ENCODE results near the gene CALML5. TPM values are rescaled to one million over a fixed set of nuclear protein-coding genes. Genes with fewer than 3 reads are reported as not detected.
A peak's percentile ranks its signal among the peaks of the same experiment; 100 is the strongest.

CALML5 gene
- total RNA-seq, 1 donor from 2014 or later: 16.6 TPM

GRCh38 chr10:5533098-5533731 lies 33.8 kb upstream of the CALML5 start:
- ATAC-seq: no peak

- no peak for ATAC-seq
Observed at GRCh38 chr10:5532618-5533097, 33.3 kb upstream of the CALML5 start.

DNA sequence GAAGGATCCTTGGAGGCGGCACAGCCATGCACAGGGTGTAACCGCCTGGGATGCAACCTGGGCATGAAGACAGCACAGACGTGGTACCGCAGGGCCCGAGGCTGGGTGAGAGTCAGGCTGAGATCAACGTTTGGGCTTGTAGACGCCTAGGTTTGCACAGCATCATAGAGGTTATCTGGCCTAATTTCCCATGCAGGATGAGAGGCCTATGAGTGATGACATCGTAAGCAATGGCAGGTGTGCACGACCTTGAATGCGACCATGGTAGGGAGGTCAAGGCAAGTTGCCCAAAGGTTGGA lies 32.9 kb upstream of the CALML5 start:
- ATAC-seq: peak; percentile 76

DNA sequence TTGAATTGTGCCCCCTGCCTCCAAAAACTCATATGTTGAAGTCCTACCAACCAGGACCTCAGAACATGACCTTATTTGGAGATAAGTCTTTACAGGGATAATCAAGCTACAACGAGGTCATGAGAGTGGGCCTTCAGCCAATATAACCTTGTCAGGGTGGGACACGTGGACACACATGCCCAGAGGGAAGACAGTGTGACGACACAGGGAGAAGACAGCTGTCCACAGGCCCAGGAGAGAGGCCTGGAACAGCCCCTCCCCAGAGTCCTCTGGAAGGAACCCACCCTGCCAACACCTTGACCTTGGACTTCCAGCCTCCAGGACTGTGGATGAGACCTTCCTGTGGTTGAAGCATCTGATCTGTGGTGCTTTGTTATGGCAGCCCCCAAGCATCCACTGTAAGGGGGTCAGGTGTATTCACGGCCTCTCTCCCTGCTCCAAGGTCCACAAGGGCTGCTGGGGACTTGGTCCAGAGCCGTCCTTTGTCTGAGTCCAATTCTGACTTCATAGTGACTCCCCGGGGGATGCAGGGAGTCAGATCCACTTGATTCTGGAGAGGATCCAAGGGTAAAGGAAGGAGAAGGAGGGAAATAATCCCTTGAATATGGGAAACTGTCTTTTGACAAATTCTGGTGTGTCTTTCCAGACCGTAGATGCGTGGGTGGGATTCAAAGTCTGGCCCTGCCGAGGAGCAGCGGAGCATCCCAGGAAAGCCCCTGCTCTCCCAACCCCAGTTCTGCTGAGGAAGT lies 32.4 kb upstream of the CALML5 start:
- ATAC-seq: no peak

GRCh38 chr10:5530846-5531557 lies 31.6 kb upstream of the CALML5 start:
- no peak for ATAC-seq

DNA sequence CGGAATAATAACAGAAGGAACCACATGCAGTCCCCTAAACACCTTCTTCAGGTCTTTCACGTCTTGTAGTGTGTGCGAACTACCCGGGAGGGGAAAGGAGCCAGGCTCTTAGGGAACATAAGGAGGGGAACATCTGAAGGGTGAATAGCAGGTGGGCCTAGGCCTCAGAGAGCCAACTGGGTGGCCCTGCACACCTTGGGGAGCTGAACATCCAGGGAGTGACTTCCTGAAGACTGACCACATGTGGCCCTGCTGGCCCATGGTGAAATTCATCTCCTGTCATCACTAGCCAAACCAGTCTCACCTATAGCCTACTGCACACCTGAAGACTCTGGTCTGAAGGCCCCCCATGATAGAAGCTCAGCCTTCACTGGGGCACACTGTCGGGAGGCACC lies 31.0 kb upstream of the CALML5 start:
- ATAC-seq: peak; percentile 5

DNA sequence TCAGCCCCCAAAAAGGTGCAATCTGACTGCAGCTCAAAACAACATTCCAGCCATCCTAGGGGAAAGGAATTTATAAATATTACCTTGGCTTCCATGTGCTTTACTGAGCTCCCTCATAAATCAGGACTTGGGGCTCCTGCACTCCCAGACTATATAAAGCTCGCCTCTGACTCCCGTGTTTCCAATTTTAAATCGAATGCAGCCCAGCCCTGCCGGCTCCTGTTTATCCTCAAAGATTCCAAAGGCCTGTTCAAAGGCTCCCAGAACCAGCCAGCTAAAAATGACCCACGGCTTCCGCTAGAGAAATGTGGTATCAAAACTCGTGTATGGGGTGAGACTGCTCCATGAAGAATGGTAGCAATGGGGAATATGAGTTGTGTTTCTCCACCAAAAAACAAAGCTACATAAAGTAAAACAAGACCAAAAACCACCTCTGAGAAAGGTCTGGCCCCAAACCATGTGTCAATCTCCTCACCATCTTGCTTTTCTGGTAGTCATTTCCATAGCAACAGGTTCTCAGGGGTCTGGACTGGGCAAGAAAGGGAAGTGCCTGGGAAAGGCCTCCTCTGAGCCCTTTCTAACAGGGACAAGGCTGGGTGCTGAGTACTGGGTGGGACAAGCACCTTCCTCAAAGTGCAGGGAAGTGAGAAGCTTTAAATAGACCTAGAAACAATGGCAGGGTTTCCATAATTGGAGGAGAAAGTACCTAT lies 30.5 kb upstream of the CALML5 start:
- no peak for ATAC-seq

- ATAC-seq: no peak
Observed at GRCh38 chr10:5528989-5529701, 29.8 kb upstream of the CALML5 start.

DNA sequence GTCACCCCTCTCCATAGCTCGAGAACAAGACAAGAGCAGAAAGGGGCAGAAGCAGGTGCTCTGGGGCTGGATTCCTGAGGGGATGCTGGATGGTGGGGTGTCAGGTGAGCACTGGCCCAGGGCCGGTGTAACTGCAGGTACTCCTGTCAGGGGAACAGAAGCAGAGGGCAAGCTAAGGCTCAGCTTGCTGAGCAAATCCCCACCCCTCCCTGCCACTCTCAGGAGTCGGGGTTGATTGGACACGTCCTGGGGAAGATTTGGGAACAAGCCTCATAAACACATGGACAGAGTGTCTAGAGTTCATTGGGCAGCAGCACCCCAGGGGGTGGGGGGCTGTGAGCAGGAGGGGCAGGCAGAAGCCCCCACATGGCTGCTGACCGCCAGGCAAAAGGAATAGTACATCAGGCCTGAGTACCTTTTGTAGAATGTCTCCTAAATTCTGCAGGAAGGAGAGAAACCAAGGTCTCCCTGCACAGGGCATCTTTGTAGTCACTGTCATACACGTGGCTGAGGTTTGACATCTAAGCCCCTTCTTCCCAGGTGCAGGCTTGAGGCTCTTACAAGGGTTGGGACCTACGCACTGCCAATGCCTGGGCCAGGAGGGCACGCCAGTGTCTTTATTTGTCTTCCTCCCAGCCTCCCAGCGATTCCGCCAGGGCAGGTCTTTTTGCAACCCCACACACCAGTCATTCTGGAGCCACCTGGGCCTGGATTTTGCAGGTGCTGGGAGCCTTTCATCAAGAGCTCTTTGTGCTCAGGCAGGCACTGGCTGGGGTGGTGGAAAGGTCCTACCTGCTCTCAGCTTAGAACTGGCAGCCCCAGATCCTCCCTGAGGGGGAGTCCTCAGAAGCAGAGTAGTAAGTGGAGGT lies 28.2 kb upstream of the CALML5 start:
- peak; percentile 18 for ATAC-seq

DNA sequence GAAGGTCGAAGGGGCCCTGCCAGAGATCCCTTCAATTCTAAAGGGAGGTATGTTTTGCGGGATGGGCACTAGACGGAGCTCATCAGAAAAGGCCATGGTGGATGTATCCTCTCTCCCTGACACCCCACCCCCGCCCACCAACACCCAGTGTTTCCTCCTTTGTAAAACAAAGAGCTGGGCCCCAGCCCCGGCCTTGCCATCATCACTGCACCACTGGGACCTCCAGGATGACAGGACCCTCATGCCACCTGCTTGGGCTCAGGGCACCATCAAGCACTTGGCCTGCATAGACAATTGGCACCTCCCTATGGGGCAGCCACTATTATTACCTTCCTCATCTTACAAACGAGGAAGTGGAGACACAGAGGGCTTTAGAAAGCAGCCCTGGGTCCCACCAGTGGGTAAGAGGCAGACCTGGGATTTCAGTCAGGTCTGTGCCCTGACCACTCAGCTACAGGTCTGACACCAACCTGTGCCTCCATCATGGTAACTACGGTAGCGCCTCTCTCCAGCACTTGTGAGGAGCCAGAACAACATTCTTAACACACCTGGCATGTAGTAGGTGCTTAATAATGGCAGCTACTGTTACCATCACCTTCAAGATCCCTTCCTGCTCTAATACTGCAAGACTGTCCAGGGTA lies 27.4 kb upstream of the CALML5 start:
- no peak for ATAC-seq

DNA sequence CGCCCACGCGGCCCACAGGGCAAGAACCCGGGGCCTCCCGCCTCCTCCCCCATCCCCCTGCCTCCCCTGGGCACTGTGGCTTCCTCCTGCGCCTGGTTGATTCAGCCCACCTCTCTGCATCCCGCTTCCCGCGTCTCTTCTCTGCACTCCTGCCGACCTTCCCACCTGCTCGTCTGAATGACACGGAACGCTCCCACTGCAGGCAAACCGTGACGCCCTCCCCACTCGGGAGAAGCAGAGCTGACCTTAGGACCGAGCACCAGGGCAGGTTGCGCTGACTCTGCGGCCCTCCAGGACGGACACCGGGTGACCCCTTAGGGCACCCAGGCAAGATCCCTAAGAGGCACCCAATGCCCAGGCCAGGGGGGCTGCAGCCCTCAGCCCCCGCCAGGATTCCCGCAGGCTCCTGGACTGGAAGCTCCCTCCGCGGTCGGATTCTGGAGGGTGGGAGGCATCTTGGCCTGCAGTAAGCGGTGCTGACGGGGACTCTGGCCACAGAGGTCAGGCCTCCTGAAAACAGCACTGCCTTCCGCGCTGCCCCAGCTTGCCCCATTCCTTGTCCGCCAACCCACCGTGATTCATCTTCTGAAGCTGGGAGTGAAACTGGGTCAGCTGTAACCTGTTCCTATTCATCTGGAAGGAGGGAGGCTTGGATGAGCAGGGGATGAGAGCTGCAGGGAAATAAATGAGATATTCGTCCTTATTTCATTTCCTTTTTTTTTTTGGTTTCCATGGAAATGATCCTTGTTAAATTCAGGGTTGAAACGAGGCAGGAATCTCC lies 26.4 kb upstream of the CALML5 start:
- ATAC-seq: peak; percentile 46

DNA sequence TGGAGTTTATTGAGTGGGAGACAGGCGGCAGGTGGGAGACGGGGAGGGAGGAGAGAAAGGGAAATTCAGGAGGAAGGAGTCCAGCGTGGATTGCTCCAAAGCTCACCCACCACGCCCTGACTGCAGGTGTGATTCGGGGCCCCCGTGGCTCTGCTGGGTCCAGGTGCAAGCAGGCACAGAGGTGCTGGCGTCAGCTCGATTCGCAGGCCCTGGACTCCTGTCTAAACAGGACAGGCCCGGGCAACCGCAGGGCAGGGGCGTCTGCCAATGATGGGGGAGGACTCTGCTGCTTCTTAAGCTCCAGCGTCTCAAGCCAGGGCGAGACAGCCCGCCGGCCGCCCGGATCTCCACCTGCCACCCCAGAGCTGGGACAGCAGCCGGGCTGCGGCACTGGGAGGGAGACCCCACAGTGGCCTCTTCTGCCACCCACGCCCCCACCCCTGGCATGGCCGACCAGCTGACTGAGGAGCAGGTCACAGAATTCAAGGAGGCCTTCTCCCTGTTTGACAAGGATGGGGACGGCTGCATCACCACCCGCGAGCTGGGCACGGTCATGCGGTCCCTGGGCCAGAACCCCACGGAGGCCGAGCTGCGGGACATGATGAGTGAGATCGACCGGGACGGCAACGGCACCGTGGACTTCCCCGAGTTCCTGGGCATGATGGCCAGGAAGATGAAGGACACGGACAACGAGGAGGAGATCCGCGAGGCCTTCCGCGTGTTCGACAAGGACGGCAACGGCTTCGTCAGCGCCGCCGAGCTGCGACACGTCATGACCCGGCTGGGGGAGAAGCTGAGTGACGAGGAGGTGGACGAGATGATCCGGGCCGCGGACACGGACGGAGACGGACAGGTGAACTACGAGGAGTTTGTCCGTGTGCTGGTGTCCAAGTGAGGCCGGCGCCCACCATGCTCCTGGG lies 25.5 kb upstream of the CALML5 start, which contains the start of gene CALML3:
TSS of gene CALML3 (plus strand) at position 321 of the 920 bp plus-strand sequence. CDS start at position 446, 125 bp downstream.
- ATAC-seq: peak; percentile 79

GRCh38 chr10:5523796-5524574 lies 24.6 kb upstream of the CALML5 start:
- no peak for ATAC-seq

- no peak for ATAC-seq
Observed at GRCh38 chr10:5522913-5523560, 23.7 kb upstream of the CALML5 start.

- no peak for ATAC-seq
Observed at GRCh38 chr10:5519054-5519453, 19.7 kb upstream of the CALML5 start.

DNA sequence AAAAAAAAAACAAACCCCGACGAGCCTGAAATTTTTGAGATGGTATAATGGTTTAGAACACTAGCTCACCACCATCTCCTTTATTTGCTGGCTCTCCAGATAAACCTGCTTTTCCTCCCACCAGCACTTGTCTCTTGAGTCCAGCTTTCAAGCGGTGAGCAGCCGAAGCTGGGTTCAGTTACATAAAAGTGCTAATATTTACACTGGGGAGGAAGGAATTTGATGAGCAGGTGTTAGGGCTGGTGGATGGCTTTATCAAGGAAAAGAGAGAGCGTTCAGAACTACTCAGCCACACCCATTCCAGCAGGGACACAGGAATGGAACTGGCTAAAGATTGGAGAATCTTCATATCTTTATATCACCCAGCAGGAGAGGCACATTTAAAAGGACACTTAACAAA lies 18.8 kb upstream of the CALML5 start:
- ATAC-seq: no peak

- ATAC-seq: no peak
Observed at GRCh38 chr10:5517546-5517945, 18.2 kb upstream of the CALML5 start.
